ENCODE data around the gene NOTCH2.

Gene NOTCH2

DNA sequence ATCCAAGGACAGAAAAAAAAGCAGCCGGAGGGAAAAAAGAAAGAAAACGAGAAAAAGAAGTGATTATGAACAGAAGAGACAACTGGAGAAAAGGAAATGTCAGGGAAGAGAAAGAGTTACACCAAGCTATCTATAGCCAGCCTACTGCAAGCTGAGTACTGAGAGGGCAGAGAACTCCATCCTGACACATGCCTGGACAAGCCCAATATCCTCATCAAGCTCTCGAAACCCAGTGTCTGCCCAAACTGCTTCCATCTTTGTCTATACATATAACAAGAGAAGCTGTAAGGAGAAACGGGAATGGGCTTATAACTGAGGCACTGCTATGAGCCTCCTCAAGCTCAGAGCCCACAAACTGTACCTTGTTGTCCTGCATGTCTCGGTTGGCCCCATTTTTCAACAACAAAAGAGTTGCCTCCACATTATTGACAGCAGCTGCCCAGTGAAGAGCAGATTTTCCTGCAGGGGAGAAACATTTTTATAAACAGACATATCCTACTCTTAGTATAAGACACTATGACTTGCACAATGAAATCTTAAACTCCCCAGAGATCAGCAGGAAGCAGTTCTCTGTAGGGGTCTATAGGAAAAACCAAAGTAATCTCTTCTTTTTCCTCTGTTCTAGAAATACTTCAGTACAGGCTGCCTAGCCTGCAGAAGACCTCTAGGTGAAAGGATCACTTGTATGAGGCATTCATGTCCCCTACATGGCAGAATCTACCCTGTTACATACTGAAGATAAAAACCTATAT lies 152.0 kb downstream of the NOTCH2 start:
- TF ChIP-seq, protein P1, sequence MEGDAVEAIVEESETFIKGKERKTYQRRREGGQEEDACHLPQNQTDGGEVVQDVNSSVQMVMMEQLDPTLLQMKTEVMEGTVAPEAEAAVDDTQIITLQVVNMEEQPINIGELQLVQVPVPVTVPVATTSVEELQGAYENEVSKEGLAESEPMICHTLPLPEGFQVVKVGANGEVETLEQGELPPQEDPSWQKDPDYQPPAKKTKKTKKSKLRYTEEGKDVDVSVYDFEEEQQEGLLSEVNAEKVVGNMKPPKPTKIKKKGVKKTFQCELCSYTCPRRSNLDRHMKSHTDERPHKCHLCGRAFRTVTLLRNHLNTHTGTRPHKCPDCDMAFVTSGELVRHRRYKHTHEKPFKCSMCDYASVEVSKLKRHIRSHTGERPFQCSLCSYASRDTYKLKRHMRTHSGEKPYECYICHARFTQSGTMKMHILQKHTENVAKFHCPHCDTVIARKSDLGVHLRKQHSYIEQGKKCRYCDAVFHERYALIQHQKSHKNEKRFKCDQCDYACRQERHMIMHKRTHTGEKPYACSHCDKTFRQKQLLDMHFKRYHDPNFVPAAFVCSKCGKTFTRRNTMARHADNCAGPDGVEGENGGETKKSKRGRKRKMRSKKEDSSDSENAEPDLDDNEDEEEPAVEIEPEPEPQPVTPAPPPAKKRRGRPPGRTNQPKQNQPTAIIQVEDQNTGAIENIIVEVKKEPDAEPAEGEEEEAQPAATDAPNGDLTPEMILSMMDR (IDR thresholded peaks at IDR 0.05; ENCODE audit: borderline replicate concordance, insufficient read depth, low read depth, low read length), result no peak
- H3K4me3 ChIP-seq (ENCODE audit: low read depth, low read length), result no peak overlapping the region

- no peak overlapping the region for H3K4me3 ChIP-seq (ENCODE audit: low read depth, low read length)
- TF ChIP-seq, protein P1 (IDR thresholded peaks at IDR 0.05; ENCODE audit: borderline replicate concordance, insufficient read depth, low read depth, low read length), result no peak
Observed at GRCh38 chr1:119915517-119915916, 153.9 kb downstream of the NOTCH2 start.

- TF ChIP-seq, protein P1 (IDR thresholded peaks at IDR 0.05; ENCODE audit: borderline replicate concordance, insufficient read depth, low read depth, low read length), result no peak
- no peak overlapping the region for H3K4me3 ChIP-seq (ENCODE audit: low read depth, low read length)
Observed at GRCh38 chr1:119914071-119914470, 155.4 kb downstream of the NOTCH2 start.

GRCh38 chr1:119912963-119913362 lies 156.5 kb downstream of the NOTCH2 start:
- H3K4me3 ChIP-seq (ENCODE audit: low read depth, low read length), result no peak overlapping the region
- TF ChIP-seq, protein P1 (IDR thresholded peaks at IDR 0.05; ENCODE audit: borderline replicate concordance, insufficient read depth, low read depth, low read length), result no peak

GRCh38 chr1:119911775-119912174 lies 157.7 kb downstream of the NOTCH2 start:
- TF ChIP-seq, protein P1 (IDR thresholded peaks at IDR 0.05; ENCODE audit: borderline replicate concordance, insufficient read depth, low read depth, low read length), result no peak
- no peak overlapping the region for H3K4me3 ChIP-seq (ENCODE audit: low read depth, low read length)

- TF ChIP-seq, protein P1 (IDR thresholded peaks at IDR 0.05; ENCODE audit: borderline replicate concordance, insufficient read depth, low read depth, low read length), result no peak
- H3K4me3 ChIP-seq (ENCODE audit: low read depth, low read length), result no peak overlapping the region
Observed at GRCh38 chr1:119910618-119911017, 158.8 kb downstream of the NOTCH2 start.

- no peak overlapping the region for H3K4me3 ChIP-seq (ENCODE audit: low read depth, low read length)
- TF ChIP-seq, protein P1 (IDR thresholded peaks at IDR 0.05; ENCODE audit: borderline replicate concordance, insufficient read depth, low read depth, low read length), result no peak
Observed at GRCh38 chr1:119909890-119910596, 159.4 kb downstream of the NOTCH2 start.

Measured in GM12875 (cell line).